HG02588 (cell line): ENCODE measurements around the gene EPS15.
"Not testable (repeated sequence)": the region's sequence is repeated elsewhere in the genome, so short reads cannot be mapped to it uniquely, and the experiment has no call there.

Source experiments
- ATAC-seq: cut with Tn5 transposase; IDR thresholded peaks from one replicate; pipeline ENCODE4 v1.9.1; 2021; ENCODE audit warnings: mild to moderate bottlenecking, moderate library complexity; ENCODE audit not compliant: unreplicated experiment

Gene EPS15

GRCh38 chr1:51392241-51392640 lies 126.8 kb downstream of the EPS15 start:
- ATAC-seq, result no peak

- ATAC-seq, result not testable (repeated sequence)
Observed at GRCh38 chr1:51390641-51391040, 128.4 kb downstream of the EPS15 start.

GRCh38 chr1:51387288-51387687 lies 131.8 kb downstream of the EPS15 start:
- not testable (repeated sequence) for ATAC-seq

GRCh38 chr1:51386259-51386658 lies 132.8 kb downstream of the EPS15 start:
- ATAC-seq, result not testable (repeated sequence)

GRCh38 chr1:51385776-51386175 lies 133.3 kb downstream of the EPS15 start:
- ATAC-seq, result no peak

GRCh38 chr1:51381964-51382363 lies 137.1 kb downstream of the EPS15 start:
- no peak for ATAC-seq

GRCh38 chr1:51380936-51381335 lies 138.1 kb downstream of the EPS15 start:
- ATAC-seq, result no peak

- ATAC-seq, result no peak
Observed at GRCh38 chr1:51378871-51379270, 140.2 kb downstream of the EPS15 start.

GRCh38 chr1:51373898-51374297 lies 145.2 kb downstream of the EPS15 start:
- ATAC-seq, result no peak

GRCh38 chr1:51372561-51372960 lies 146.5 kb downstream of the EPS15 start:
- ATAC-seq, result no peak

- ATAC-seq, result no peak
Observed at GRCh38 chr1:51369171-51369570, 149.9 kb downstream of the EPS15 start.

- no peak for ATAC-seq
Observed at GRCh38 chr1:51365774-51366173, 153.3 kb downstream of the EPS15 start.

GRCh38 chr1:51359879-51360278 lies 159.2 kb downstream of the EPS15 start:
- ATAC-seq, result no peak

GRCh38 chr1:51355382-51355781 lies 163.7 kb downstream of the EPS15 start:
- ATAC-seq, result no peak

- ATAC-seq, result no peak
Observed at GRCh38 chr1:51354416-51354815, 164.7 kb downstream of the EPS15 start.

GRCh38 chr1:51351907-51352306 lies 167.2 kb downstream of the EPS15 start:
- ATAC-seq, result no peak

- ATAC-seq, result no peak
Observed at GRCh38 chr1:51349862-51350261, 169.2 kb downstream of the EPS15 start.

GRCh38 chr1:51348147-51348527 lies 170.9 kb downstream of the EPS15 start:
- no peak for ATAC-seq

GRCh38 chr1:51347398-51348146 lies 171.5 kb downstream of the EPS15 start:
- ATAC-seq, result no peak

GRCh38 chr1:51346086-51346942 lies 172.8 kb downstream of the EPS15 start:
- no peak for ATAC-seq

- ATAC-seq, result no peak
Observed at GRCh38 chr1:51345300-51345687, 173.8 kb downstream of the EPS15 start.
